HG03196 (cell line): ENCODE data around the gene CDCA5.
A peak's percentile ranks its signal among the peaks of the same experiment; 100 is the strongest.

ENCODE experiments used
- ATAC-seq: cut with Tn5 transposase; IDR thresholded peaks from one replicate; pipeline ENCODE4 v1.9.1; 2021; ENCODE audit not compliant: unreplicated experiment

Gene CDCA5, protein sequence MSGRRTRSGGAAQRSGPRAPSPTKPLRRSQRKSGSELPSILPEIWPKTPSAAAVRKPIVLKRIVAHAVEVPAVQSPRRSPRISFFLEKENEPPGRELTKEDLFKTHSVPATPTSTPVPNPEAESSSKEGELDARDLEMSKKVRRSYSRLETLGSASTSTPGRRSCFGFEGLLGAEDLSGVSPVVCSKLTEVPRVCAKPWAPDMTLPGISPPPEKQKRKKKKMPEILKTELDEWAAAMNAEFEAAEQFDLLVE

DNA sequence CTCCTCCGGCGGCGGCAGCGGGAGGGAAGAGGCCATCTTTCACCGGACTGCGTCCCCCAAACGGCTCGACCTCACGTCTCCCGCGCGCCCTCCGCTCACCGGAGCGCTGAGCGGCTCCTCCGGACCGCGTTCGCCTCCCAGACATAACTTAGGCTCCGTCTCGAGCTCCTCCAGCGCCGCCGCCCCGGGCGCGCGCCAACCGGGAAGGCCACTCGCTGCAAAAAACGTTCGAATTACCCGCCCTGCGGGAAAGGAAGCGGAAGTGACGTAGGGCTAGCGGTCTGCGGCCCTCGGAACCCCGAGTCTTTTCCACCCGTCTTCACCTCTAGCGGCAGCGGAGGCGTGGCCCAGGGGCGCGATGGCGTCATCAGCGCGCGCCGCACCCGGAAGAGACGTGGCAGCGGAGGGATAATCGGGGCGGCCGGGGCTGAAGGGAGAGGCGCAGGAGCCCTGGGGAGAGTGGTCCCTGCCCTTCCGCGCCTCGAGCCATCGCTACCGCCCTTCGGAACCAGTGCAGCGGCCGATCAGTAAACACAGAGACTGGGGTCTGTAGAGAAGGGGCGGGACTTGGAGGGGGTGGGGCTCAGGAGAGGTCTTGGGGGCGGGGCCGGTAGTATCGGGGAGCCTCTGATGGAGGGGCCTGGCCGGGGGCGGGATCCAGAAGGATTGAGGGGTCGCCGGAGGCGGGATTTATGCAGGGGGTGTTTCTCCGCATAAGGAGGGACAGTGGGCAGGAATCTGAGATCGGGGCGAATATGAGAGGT, at the start of gene CDCA5, which contains the start of gene ZFPL1:
TSS of gene CDCA5 (minus strand) at position 207 of the 764 bp plus-strand sequence. CDS start at position 145, 62 bp downstream.
TSS of gene ZFPL1 (plus strand) at position 389 of the 764 bp plus-strand sequence. CDS start 477 bp downstream, outside the sequence.
- peak; percentile 78 for ATAC-seq

- no peak for ATAC-seq
Observed at GRCh38 chr11:65132988-65133700, 49.3 kb upstream of the CDCA5 start.

- no peak for ATAC-seq
Observed at GRCh38 chr11:65132238-65132987, 48.6 kb upstream of the CDCA5 start.

DNA sequence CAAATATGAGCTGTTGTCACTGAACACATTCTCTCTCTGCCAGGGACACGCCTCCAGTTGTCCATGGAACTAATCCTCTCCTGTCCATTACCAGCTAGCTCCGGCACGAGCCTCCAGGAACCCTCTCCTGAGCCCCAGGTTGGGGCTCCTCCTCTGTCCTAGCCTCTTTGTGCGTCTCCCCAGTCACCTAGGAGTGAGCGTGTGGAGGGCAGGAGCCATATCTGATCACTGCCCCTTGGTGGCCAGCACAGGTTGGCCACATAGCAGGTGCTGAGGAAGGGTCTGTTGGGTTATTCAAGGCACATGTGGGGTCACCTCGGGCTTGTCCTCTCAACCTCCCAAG, 48.0 kb upstream of the CDCA5 start:
- no peak for ATAC-seq

DNA sequence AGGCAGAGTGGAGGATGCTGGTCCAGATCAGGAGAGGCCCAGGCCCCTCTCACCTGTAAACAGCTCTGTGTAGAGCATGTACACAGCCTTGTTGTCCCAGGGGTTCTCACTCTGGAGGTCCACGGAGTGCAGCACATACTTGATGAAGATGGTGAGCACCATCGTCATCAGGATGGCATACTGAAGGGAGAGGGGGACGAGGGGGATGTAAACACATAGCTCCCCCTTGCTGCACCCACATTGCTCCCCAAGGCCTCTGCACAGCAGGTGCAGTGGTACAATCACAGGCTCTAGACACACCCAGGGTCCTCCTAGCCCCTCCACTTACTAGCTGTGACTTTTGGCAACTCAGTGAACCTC, 47.6 kb upstream of the CDCA5 start:
- ATAC-seq: no peak

DNA sequence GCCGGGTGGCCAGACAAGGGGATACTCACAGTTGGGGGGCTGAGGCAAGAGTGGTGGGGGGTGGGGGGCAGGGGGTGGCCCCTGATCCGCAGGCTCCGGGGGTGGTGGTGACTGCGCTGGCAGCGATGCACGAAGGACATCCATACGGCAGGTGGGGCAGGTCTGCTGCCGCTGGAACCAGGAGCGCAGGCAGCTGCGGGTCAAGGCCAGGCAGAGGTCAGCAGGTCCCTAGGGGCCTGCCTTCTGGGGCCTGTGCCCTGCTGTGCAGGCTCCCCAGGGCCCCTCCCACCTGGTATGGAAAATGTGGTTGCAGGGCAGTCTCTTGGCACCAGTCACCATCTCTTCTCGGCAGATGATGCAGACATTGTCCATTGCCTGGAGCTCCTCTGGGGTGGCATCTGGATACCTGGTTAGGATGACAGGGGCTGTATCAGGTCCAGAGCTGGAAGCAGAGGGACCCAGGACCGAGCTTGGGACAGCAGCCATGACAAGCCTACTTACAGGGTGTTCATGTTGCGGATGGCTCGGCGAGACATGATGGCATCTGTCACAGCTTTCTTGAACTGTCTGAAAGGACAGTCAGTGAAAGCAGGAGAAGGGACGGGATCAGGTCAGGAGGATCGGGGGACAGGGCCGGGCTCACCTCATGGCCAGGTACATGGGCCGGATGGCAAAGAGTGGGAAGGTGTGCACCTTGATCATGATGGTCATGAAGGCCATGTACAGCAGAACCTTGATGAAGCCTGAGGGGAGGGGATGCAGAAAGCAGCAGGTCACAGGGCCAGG, 47.0 kb upstream of the CDCA5 start:
- no peak for ATAC-seq

DNA sequence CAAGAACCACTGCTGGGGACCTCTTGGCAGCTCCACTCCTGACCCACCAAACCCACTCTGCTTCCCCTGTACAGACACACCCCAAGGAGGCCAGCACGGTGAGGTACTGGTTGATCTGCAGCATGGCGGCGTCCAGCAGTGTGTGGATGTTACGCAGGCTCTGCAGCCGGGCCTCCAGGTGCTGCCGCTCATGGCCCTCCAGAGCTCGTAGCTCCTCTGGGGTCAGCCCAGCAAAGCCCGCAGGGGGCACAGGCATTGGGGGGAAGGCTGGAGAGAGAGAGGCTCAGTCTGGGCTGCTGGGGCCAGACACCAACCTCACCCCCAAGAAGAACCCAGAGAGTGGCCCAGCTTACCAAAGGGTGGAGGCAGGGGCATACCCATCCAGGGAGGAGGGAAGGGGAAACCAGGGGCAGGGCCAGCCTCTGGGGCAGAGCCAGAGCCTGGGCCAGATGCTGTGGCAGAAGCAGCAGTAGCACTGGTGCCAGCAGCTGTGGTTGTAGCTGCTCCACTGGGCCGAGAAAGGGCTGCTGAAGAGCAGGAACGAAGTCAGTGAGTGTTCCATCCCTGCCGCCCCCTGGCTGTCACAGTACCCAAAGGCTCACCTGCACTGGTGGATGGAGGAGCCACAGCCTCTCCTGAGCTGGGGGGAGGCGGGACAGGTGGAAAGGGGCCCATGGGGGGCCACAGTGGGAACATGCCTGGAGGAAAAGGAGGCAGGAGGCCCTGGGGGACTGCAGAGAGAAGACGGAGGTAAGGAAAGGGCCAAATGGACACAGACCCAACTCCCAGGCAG, 46.0 kb upstream of the CDCA5 start:
- no peak for ATAC-seq

GRCh38 chr11:65128182-65129145, 44.6 kb upstream of the CDCA5 start:
- ATAC-seq: no peak

DNA sequence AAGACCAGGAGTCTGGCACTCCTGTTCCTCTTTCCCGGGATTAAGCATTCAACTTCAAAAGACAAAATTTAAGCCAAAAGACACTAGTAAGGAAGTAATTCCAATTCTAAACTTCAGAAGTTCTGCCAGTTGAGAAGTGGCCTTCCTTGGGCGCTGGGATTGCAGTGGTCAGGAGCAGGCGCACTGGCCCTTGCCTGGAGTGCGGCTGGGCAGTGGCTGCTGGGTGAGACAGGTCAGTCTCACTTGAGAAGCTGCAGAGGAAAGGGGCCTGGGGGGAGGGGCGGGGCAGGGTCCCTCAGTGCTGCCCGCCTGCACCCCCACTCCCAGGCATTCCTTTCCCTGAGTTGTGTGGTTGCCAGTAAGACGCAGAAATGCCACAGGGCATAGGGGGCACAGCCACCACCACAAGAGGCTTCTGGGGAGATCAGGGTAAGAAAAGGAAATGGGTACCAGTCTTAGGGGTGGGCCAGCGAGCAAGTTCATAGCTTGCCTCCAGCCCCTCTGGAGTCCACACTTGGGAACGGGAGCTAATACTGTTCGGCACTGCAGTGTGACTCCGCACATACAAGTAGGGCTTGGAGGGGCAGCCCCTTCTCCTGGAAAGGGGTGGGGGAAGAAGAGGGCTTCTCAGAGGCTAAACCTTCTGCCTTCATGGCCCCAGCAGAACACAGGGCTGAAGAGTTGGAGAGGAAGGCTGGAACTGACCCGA, 43.8 kb upstream of the CDCA5 start:
- ATAC-seq: no peak

GRCh38 chr11:65126624-65127274, 42.9 kb upstream of the CDCA5 start:
- no peak for ATAC-seq

GRCh38 chr11:65125197-65126056, 41.6 kb upstream of the CDCA5 start:
- no peak for ATAC-seq

GRCh38 chr11:65124480-65125196, 40.8 kb upstream of the CDCA5 start:
- ATAC-seq: no peak

DNA sequence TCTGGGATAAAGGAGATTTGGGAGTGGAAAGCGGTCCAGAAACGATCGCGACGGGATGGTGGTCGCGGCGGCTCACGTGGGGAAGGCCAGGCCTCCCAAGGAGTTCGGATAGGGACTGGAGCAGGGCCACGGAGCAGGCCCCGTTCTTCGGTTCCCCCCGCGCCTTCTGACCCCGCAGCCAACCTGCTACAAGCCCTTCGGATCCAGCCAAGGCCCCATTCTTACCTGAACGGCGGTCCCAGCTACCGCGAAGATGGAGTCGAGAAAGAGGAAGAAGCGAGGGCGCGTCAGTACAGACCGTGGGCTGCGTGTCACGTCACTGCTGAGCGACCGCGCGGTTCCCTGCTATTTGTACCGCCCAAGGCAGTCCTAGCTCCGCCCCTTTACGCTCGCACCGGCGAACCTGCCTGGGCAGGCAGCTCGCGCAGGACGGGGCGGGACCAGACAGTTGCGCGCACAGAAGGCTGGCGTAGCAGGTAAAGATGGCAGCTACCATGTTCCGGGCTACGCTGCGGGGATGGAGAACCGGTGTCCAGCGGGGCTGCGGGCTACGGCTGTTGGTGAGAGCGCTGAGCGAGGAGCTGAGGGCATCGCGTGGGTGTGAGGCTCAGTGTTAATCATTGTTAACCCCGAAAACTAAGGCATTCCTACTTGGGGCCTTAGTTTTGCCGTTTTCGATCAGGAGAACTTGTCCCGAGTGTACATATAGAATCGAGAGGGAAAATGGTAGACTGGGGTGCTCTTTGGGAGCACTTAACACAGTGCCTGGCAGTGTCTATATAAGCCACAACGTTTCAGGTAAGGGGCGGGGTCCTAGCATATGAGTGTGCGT, 38.2 kb upstream of the CDCA5 start, which contains the start of the genes FAU and MRPL49:
TSS of gene FAU (minus strand) at position 270 of the 832 bp plus-strand sequence. CDS start 321 bp downstream, outside the sequence.
TSS of gene MRPL49 (plus strand) at position 457 of the 832 bp plus-strand sequence. CDS start at position 483, 26 bp downstream.
- peak; percentile 78 for ATAC-seq

DNA sequence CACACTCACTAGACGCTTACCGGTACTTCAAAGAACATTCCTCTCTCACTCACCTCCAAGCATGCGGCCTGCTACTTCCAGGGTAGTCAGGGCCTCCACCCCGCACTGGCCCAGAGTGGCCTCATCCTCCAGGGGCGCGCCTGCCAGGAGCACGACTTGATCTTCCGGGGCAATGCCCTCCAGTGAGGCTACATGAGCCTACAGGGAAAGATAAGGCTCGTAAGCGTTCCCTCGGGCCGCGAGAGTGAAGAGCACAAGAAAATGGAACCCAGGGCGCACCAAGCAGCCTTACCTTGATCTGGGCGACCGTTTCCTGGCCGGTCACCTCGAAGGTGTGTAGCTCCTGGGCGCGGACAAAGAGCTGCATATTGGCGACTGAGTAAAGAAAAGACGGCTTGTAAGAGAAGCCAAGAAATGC, 37.6 kb upstream of the CDCA5 start:
- no peak for ATAC-seq

DNA sequence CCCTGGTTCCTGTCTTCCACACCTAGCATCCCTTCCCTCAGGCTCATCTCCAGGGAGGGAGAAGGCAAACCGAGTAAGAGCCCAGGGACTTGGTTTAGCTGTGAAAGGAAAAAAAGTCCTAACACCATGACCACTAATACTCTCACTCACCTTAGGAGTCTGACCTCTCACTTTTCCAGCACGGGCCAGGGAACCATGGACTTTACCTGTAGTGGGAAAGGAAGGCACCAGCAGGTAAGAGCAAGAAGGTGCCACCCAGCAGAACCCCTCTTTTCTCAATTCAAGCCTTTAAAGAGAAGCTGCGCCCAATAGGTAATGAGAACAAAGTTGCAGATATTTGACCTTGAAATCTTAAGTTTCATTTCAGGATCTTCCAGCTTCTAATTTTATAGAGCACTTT, 37.0 kb upstream of the CDCA5 start:
- no peak for ATAC-seq
